Astrocyte of the cerebellum (primary cell): ENCODE measurements around the gene BAHCC1.

Source experiments
- DNase-seq: peaks from one replicate; pipeline ENCODE4 v3.0.0-alpha.2; 2011; ENCODE audit warnings: low read depth
- H3K4me3 ChIP-seq: 2 replicates; pipeline ENCODE4 v1.5.1; 2011; ENCODE audit warnings: mild to moderate bottlenecking, low read depth, low read length, moderate library complexity
- in situ Hi-C: cut with HindIII; loops from 2 replicates; pipeline ENCODE4 v1.10.0; 2017; ENCODE audit warnings: low sequenced_read_pairs
- TF ChIP-seq, protein P1 (sequence below): IDR thresholded peaks from 2 replicates; pipeline ENCODE4 v1.5.1; 2012; ENCODE audit warnings: low read length, low read depth, moderate library complexity, mild to moderate bottlenecking; ENCODE audit errors: missing control alignments

BAHCC1 gene

DNA sequence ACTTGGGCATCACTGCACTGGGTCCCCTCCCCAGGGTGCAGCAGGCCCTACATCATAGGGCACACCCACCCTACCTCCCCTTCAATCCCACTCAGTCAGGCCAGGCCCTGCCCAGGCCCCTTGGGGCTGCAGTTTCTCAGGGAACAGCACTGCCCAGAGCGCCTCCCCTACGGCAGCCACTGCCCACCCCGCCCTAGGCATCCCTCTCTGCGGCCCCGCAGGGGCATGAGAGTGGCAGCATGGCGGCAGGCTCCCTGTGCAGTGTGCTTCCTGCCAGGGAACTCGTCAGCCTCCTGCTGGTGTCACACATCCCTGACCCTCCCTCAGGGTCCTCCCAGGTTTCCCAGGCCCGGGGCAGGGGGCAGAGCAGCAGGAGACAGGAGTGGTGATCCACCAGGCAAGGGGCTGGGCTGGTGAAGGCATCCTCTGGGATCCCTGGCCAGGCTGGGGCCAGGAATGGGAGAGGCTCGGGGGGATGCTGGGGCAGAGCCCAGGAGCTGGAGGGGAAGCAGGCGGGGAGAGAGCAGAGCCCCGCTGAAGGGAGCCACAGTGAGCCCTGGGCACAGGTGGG, 16.2 kb upstream of the BAHCC1 start:
- in situ Hi-C loops = no loop called here
- H3K4me3 ChIP-seq = no peak overlapping the region
- no peak for DNase-seq
- TF ChIP-seq, protein P1, sequence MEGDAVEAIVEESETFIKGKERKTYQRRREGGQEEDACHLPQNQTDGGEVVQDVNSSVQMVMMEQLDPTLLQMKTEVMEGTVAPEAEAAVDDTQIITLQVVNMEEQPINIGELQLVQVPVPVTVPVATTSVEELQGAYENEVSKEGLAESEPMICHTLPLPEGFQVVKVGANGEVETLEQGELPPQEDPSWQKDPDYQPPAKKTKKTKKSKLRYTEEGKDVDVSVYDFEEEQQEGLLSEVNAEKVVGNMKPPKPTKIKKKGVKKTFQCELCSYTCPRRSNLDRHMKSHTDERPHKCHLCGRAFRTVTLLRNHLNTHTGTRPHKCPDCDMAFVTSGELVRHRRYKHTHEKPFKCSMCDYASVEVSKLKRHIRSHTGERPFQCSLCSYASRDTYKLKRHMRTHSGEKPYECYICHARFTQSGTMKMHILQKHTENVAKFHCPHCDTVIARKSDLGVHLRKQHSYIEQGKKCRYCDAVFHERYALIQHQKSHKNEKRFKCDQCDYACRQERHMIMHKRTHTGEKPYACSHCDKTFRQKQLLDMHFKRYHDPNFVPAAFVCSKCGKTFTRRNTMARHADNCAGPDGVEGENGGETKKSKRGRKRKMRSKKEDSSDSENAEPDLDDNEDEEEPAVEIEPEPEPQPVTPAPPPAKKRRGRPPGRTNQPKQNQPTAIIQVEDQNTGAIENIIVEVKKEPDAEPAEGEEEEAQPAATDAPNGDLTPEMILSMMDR = no peak

DNA sequence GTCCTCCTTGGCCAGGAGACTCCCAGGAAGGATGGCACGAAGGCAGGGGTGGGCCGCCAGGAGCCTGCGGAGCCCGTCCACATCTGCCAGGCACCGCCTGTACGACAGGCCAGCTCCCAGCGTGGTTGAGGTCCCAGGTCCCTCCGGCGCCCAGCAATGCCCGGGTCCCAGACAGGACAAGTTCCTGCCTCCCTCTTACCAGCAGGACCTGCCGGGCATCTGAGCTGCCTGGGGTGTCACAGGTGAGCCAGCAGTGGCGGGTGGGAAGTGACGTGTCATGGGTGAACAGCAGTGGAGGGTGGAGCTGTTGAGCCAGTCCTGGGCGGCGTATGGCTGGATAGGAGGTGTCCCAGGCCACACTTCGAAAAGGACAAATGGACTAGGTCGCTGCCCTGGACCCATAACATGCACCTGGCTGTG, 15.7 kb upstream of the BAHCC1 start:
- no peak for DNase-seq
- in situ Hi-C loops = no loop called here
- no peak overlapping the region for H3K4me3 ChIP-seq
- TF ChIP-seq, protein P1 = no peak

DNA sequence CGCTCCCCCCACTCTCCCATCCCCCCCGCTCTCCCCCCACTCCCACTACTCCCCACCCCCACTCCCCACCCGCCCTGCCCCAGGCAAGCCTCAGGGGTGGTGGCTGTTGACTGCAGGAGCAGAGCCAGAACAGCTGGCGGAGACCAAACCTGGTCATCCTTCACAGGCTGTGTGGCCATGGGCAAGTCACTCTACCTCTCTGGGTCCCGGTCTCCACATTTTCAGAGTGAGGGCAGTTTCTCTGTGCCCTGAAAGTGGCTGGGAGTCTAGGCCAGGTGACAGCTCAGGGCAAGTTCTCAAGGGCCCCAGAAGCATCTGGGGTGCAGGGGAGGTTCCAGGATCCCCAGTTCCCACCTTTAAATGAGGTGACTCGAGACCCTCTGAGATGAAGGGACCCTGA, 15.1 kb upstream of the BAHCC1 start:
- TF ChIP-seq, protein P1 = no peak
- no peak overlapping the region for H3K4me3 ChIP-seq
- in situ Hi-C loops = no loop called here
- no peak for DNase-seq

DNA sequence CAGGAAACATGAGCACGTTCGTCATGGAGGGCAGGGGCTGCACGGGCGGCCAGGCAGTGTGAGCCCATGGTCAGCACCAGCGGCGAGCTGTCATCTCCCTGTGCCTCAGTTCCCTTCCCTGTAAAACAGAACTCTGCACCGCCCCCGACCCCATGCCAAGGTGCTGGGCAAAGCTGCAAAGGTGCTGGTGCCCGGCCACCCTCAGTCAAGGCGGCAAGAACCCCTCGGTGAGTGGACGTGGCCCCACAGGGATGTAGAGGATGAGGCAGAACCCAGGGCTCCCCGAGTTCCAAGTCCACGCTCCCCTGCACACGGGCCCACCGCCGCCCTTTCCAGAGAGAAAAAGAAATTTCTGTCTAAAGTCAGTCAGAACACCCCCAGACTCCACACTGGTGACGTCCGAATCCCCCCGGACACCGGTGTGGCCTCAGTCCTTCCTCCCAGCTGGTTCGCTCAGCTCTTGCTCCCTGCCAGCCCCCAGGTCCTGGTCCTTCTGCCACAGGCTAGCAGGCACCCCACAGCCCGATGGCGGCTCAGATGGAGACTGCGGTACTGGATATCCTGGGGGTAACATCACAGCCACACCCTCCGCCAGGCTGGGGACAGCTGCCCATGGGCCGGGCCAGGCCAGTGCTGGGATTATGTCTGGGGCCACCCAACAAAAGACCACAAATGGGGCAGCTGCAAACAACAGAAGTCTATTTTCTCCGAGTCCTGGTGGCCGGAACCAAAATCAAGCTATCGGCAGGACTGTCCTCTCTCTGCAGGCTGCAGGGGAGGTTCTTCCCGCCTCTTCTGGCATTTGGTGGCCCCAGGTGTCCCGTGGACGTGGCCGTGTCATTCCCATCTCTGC, 14.4 kb upstream of the BAHCC1 start:
- no peak overlapping the region for H3K4me3 ChIP-seq
- TF ChIP-seq, protein P1 = no peak
- in situ Hi-C loops = no loop called here
- DNase-seq = no peak

DNA sequence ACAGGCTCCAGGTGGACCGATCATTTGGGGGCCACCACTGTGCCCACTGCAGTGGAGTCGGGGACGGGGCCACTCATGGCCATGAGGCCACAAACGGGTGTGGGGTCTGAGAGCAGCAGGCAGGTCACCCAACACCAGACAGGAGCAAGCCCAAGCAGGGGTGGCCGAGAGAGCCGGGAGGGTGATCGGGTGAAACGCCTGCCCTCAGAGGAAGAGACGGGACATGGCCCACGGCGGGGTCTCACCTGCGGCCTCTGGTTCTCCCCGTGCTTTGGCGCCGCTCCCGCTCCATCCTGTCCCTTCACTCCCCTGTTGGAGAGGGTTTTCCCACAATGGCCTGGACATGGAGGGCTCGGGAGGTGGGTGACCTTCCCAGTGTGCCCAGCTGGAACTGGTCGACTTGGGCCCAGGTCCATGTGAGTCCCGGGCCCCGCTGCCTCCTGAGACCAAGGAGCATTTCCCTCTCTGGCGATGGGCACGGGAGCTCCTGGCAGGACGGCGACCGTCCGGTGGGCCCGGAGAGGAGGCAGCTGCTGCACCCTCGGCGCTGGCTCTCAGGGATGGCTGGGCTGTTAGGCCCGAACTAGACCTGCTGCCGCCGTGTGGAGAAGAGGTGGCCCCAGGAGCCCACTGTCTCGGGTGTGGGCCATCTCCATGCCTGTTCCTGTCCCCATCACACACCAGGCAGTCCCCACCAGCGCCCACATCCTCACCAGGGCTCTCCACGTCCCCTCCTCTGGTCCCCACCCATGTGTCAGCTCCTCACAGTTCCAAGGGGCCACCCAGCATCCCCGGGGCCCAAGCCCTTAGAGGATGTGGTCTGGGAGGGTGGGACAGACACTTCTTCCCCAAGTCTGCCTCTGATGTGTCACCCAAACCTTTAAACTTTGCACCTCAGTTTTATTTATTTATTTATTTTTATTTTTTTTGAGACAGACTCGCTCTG, 13.4 kb upstream of the BAHCC1 start:
- no peak for DNase-seq
- no peak overlapping the region for H3K4me3 ChIP-seq
- in situ Hi-C loops = no loop called here
- TF ChIP-seq, protein P1 = no peak

DNA sequence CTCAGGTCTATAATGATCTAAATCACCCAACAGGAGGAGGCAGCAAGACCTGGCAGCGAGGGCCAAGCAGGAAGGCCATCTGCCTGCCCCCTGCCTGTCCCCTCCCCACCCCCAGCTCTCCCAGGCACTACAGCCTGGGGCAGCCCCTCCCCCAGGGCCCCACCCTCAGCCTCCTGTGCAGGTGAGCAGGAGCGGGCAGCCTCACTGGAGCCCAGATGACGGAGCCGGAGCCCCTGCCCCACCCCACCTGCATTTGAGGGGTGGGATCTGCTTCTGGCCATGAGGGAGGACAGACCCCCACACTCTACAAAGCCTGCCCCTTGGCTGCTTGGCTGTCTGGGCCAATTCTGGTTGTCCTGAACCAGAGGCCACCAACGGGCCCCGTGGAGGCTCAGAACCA, 12.4 kb upstream of the BAHCC1 start:
- TF ChIP-seq, protein P1 = no peak
- no peak for DNase-seq
- in situ Hi-C loops = no loop called here
- no peak overlapping the region for H3K4me3 ChIP-seq
